Colonic mucosa (tissue), 4 donors: ENCODE data around the gene EVI5L. TPM values are rescaled to one million over a fixed set of nuclear protein-coding genes. Genes with fewer than 3 reads are reported as not detected.
"Not testable (repeated sequence)": the region's sequence is repeated elsewhere in the genome, so short reads cannot be mapped to it uniquely, and the experiment has no call there.

Experiments
- DNase-seq: peaks from one replicate; pipeline ENCODE4 v3.0.0-alpha.2; 2020
- H3K27ac ChIP-seq: fragments of 200-600 bp; one replicate; pipeline ENCODE4 v1.8.0; 2021
- H3K27me3 ChIP-seq: fragments of 200-600 bp; one replicate; pipeline ENCODE4 v1.8.0; 2021
- H3K36me3 ChIP-seq: fragments of 200-600 bp; one replicate; pipeline ENCODE4 v1.8.0; 2021
- H3K4me1 ChIP-seq: fragments of 200-600 bp; one replicate; pipeline ENCODE4 v1.8.0; 2021; ENCODE audit warnings: mild to moderate bottlenecking
- H3K4me3 ChIP-seq: fragments of 200-600 bp; one replicate; pipeline ENCODE4 v1.8.0; 2021
- H3K9ac ChIP-seq, 2 donors: one replicate each; pipeline ENCODE4 v1.7.0; 2013; ENCODE audit warnings: control low read depth in 2 of 2, low read depth in 2 of 2, low read length in 2 of 2
- H3K9me3 ChIP-seq: fragments of 200-600 bp; one replicate; pipeline ENCODE4 v1.8.0; 2021
- CTCF ChIP-seq: fragments of 200-600 bp; IDR thresholded peaks from one replicate; pipeline ENCODE4 v1.8.0; 2022; ENCODE audit warnings: antibody characterized with exemption, mild to moderate bottlenecking
- intact Hi-C: fragments of 100-400 bp; cut with DNase I; formaldehyde crosslinking; loops from one replicate; pipeline ENCODE4 v1.14.1; 2022
- total RNA-seq, 2 donors: library from RNA; stranded (reverse); fragmentation: NEBNext Ultra II Directional in 1 of 2; extraction: Animal tissue kit (Norgen Biotek cat#: 25700) in 1 of 2; gene quantifications; one replicate each; pipeline ENCODE4 v1.2.1, GENCODE V29; 2021
- donor health status: healthy.
- donor health status: DM: no; HTN: no; CAD: no.
- donor health status: DM: no; HTN: no; CAD: no.

Gene EVI5L
- total RNA-seq, 2 donors from 2014 or later = 10.6 to 12.0 TPM

- DNase-seq = no peak
- H3K27me3 ChIP-seq = peaks cover 14% of the 10 kb centered on the region
- no peak for TF ChIP-seq CTCF
- H3K9ac ChIP-seq = no peak overlapping the region
- no peak overlapping the region for H3K4me3 ChIP-seq
- H3K27ac ChIP-seq = no peak overlapping the region
- intact Hi-C loops = loop anchor here (10.0 kb wide), 1 partner anchor 67 kb away; the partner anchor contains the start of genes CTXN1 and SNAPC2
- no peaks in the 10 kb centered on the region for H3K36me3 ChIP-seq
- H3K9me3 ChIP-seq = no peaks in the 10 kb centered on the region
- peaks cover 13% of the 10 kb centered on the region for H3K4me1 ChIP-seq
Observed at GRCh38 chr19:7858109-7858770, 28.2 kb downstream of the EVI5L start.

DNA sequence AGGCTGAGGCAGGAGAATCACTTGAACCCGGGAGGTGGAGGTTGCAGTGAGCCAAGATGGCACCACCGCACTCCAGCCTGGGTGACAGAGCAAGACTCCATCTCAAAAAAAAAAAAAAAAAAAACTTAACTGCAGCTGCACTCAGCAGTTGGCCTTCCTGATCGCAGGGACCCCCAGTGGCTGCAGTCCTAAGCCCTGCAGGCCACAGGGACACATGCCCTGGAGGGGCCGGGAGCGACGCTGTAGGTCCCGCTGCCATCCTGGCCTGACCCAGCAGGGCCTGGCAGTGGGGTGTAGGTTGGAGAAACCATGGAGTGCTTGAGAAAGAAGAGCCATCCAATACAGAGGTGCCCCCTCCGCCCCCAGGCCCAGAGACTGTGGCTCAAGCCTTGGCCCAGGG lies 29.1 kb downstream of the EVI5L start:
- not testable (repeated sequence) for H3K9me3 ChIP-seq, H3K36me3 ChIP-seq, H3K27ac ChIP-seq, H3K9ac ChIP-seq, H3K4me1 ChIP-seq, H3K4me3 ChIP-seq, DNase-seq
- H3K27me3 ChIP-seq = peaks cover 22% of the 10 kb centered on the region
- intact Hi-C loops = loop anchor here (10.0 kb wide), 1 partner anchor 66 kb away; the partner anchor contains the start of genes CTXN1 and SNAPC2

DNA sequence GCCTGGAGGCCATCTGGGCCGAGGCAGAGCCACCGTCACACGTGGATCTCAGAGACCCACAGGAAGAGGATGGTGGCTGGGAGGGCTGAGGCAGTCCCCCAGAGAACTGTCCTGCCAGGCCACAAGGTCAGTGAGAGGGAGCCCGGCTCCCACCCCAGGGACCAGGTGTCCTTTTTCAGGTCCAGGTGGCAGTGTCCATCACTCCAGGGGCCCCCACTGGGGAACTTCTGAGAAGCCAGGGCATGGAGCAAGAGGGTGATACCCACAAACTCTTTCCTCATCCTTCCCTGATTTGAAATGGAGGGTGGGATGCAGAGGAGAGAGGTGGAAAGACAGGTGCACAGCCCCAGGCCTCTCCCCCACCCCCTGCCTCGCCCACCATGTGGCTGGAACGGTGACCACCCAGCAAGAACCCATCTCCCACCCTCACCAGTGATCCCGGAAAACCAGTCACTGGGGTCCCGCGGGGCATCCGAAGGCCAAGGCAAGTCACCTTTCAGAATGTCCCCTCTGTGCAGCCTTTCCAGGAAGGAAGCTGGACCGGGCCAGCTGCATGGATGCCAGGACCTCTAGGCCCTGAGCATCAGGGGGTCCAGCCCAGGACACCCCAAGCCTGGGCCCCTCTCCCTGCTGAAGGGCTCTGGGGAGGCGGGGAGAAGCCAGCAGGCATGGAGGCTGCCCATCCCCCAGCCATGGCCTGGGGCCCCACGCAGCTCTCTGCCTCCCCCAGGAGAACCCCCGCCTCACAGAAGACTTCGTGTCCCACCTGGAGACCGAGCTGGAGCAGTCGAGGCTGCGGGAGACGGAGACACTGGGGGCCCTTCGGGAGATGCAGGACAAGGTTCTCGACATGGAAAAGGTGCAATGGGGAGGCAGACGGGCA lies 30.1 kb downstream of the EVI5L start:
- TF ChIP-seq CTCF = no peak
- Histone ChIP-seq H3K4me3 (no peak overlapping the region), H3K27ac (no peak overlapping the region), H3K27me3 (peaks cover 30% of the 10 kb centered on the region), H3K4me1 (peaks cover 7% of the 10 kb centered on the region), H3K9me3 (no peaks in the 10 kb centered on the region), H3K36me3 (no peaks in the 10 kb centered on the region), H3K9ac (no peak overlapping the region)
- DNase-seq = no peak
- intact Hi-C loops = loop anchor here (10.0 kb wide), 1 partner anchor 65 kb away; the partner anchor contains the start of genes CTXN1 and SNAPC2

- Histone ChIP-seq H3K27ac (no peak overlapping the region), H3K27me3 (peaks cover 33% of the 10 kb centered on the region)
- intact Hi-C loops = no loop called here
Observed at GRCh38 chr19:7860714-7861618, 30.9 kb downstream of the EVI5L start.

More at GRCh38 chr19:7860714-7861618, 30.9 kb downstream of the EVI5L start:
- peaks cover 7% of the 10 kb centered on the region for H3K4me1 ChIP-seq
- H3K36me3 ChIP-seq = no peaks in the 10 kb centered on the region
- H3K9me3 ChIP-seq = no peaks in the 10 kb centered on the region
- no peak overlapping the region for H3K4me3 ChIP-seq
- no peak overlapping the region for H3K9ac ChIP-seq
- TF ChIP-seq CTCF = no peak
- no peak for DNase-seq
